SJCRH30 (cell line): ENCODE results near the gene PFKFB4. TPM values are rescaled to one million over a fixed set of nuclear protein-coding genes. Genes with fewer than 3 reads are reported as not detected.
A peak's percentile ranks its signal among the peaks of the same experiment; 100 is the strongest.

Source experiments
- DNase-seq, 2 experiments: peaks; one replicate each; pipeline ENCODE4 v3.0.0-alpha.2; 2015 to 2020
- H3K27ac ChIP-seq: fragments of 250-450 bp; sonication (Bioruptor Pico); 2 replicates; pipeline ENCODE4 v1.5.1; 2020; ENCODE audit warnings: mild to moderate bottlenecking, moderate library complexity
- H3K27me3 ChIP-seq: fragments of 250-450 bp; sonication (Bioruptor Pico); 2 replicates; pipeline ENCODE4 v1.5.1; 2020; ENCODE audit warnings: mild to moderate bottlenecking, moderate library complexity
- H3K36me3 ChIP-seq: fragments of 250-450 bp; sonication (Bioruptor Pico); 2 replicates; pipeline ENCODE4 v1.5.1; 2020; ENCODE audit warnings: mild to moderate bottlenecking, moderate library complexity
- H3K4me1 ChIP-seq: fragments of 250-450 bp; sonication (Bioruptor Pico); 2 replicates; pipeline ENCODE4 v1.5.1; 2020; ENCODE audit warnings: mild to moderate bottlenecking, moderate library complexity
- H3K4me3 ChIP-seq: fragments of 250-450 bp; sonication (Bioruptor Pico); 2 replicates; pipeline ENCODE4 v1.5.1; 2020; ENCODE audit warnings: mild to moderate bottlenecking, moderate library complexity
- H3K9me3 ChIP-seq: fragments of 250-450 bp; sonication (Bioruptor Pico); replicated peaks from 2 replicates; pipeline ENCODE4 v1.5.1; 2020; ENCODE audit warnings: mild to moderate bottlenecking, moderate library complexity
- total RNA-seq: library from RNA; depleted of rRNA; stranded (reverse); fragments of >200 nt; shearing (Covaris generic); gene quantifications from 2 replicates; pipeline ENCODE4 v1.2.3, GENCODE V29; 2014

PFKFB4 gene
- total RNA-seq, 1 experiment from 2014 or later: 8.3 TPM

DNA sequence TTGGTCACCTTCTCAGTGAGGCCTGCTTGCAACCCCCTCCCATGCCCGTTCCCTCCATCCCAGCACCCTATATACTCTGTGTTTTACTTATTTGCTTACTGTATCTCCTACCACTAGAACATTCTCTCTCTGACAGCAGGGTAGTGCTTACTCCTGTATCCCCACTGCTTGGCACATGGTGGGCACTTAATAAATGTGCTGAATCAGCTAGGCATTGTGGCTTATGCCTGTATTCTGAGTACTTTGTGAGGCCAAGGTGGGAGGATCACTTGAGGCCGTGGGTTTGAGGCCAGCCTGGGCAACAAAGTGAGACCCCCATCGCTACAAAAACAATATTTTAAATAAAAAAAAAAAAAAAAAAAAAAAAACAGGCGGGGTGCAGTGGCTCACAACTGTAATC lies 45.1 kb downstream of the PFKFB4 start:
- no peak overlapping the region for H3K4me3 ChIP-seq
- DNase-seq: no peak
- no peak overlapping the region for H3K27ac ChIP-seq
- H3K9me3 ChIP-seq: no peaks in the 10 kb centered on the region
- H3K4me1 ChIP-seq: peaks cover 4% of the 10 kb centered on the region; the same call in 1 of the 2 replicates
- no peaks in the 10 kb centered on the region for H3K36me3 ChIP-seq
- H3K27me3 ChIP-seq: no peaks in the 10 kb centered on the region

DNA sequence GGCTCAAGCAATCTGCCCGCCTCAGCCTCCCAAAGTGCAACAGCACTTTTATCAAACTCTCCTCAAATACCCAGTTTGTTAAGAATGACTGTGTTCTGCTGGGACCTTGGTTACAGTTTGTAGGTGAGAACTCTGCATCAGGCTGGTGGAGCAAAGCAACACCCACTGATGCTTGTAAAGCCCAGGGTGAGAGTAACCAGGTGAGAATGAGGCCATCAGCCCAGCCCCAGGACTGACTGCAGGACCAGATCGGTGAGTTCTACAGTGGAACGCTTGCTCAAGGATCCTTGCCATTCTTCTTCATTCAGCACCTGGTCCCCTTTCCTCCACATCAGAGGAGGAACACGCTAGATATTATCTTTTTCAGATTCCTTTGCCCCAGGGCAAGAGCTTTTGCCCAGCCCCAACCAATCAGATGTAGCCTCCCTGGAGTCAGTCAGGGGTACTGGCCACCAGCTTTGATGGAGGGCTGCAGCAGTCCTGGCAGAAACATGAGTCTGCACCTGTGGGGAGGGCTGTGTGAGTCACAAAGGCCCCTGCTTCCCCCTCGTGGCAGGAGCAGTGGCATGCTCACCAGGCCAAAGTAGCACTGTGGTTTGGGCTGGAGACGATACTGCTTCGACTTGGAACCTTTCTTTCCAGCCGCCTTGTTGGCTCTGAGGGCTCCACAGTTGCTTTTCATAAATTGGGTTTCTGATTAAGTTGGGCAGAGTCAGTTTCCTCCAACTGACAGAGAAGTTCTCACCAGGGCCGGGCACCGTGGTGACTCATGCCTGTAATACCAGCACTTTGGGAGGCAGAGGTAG lies 49.1 kb downstream of the PFKFB4 start:
- no peak overlapping the region for H3K4me3 ChIP-seq
- no peaks in the 10 kb centered on the region for H3K36me3 ChIP-seq
- H3K4me1 ChIP-seq: peaks cover 8% of the 10 kb centered on the region; the same call in 1 of the 2 replicates
- H3K27ac ChIP-seq: no peak overlapping the region
- peak; percentile 91 to 94 for DNase-seq
- H3K9me3 ChIP-seq: no peaks in the 10 kb centered on the region
- H3K27me3 ChIP-seq: no peaks in the 10 kb centered on the region

DNA sequence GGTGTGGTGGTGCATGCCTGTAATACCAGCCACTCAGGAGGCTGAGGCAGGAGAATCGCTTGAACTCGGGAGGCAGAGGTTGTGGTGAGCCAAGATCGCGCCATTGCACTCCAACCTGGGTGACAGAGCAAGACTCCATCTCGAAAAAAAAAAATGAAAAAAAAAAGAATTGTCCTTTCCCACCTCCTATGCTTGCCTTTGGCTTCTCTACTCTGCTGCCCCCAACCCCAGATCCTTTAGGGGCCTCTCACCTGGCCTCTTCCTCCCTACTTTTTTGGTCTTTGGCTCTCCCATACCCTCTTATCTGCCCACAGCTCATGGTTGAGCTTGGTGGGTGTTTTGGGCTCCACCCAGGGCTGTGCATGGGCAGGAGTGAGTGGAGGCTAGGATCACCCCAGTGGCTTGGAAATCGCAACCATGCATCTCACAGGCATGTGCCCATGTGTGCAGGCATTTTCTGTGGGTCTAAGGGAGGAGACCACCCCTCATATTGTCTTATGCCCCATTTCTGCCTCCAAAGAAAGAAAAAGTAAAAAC lies 50.6 kb downstream of the PFKFB4 start:
- no peak overlapping the region for H3K27ac ChIP-seq
- no peak overlapping the region for H3K4me3 ChIP-seq
- no peaks in the 10 kb centered on the region for H3K9me3 ChIP-seq
- no peaks in the 10 kb centered on the region for H3K27me3 ChIP-seq
- no peaks in the 10 kb centered on the region for H3K36me3 ChIP-seq
- peaks cover 8% of the 10 kb centered on the region; the same call in 1 of the 2 replicates for H3K4me1 ChIP-seq
- DNase-seq: no peak

GRCh38 chr3:48505146-48505545 lies 51.5 kb downstream of the PFKFB4 start:
- no peaks in the 10 kb centered on the region for H3K27me3 ChIP-seq
- H3K4me3 ChIP-seq: no peak overlapping the region
- no peak for DNase-seq
- H3K9me3 ChIP-seq: no peaks in the 10 kb centered on the region
- H3K36me3 ChIP-seq: no peaks in the 10 kb centered on the region
- H3K27ac ChIP-seq: no peak overlapping the region
- peaks cover 8% of the 10 kb centered on the region; the same call in 1 of the 2 replicates for H3K4me1 ChIP-seq

DNA sequence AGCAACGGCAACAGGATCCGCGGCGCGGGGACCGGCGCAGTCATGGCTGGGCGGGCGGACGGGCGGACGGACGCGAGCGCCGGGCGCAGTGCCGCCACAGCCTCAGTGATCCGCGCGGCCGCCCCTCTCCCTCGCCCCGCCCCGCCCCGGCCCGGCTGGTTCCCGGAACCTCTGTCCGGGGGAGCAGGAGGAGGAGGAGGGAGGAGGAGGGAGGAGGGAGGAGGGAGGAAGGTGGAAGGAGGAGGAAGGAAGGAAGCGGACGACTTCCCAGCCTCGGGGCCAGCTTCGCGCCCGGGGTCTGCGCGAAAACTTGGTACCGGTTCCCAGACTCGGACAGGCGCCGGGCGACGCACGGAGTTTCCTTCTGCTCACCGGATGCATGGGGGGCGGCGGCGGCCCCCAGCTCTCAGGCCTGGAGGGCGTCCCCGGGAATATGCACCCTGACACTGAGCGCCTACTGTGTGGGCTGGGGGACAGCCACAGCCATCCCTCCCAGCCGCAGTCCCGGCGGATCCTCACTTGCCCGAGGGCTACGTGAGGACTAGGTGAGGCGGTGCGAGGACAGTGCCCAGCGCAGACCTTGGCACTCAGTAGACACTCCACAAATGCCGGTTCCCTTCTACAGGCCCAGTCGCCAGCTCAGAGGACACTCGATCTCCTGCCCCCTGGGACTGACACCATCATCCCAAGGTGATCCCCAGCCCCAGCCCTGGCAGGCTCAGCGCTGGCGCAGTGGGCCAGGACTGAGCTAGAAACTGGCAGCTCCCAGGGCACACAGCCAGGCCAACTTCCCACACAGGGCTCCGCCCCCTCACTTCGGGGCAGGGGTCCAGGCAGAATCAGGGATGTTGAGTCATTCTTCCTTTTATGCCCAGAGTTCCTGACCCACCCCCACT lies 52.3 kb downstream of the PFKFB4 start, which contains the start of gene SHISA5:
TSS of gene SHISA5 (minus strand) at position 124 of the 896 bp plus-strand sequence. CDS start at position 44, 80 bp downstream.
- H3K4me1 ChIP-seq: peaks cover 8% of the 10 kb centered on the region; the same call in 1 of the 2 replicates
- H3K27me3 ChIP-seq: no peaks in the 10 kb centered on the region
- DNase-seq: peak; percentile 50 to 52
- H3K4me3 ChIP-seq: peak within 1 kb of the TSS; percentile 64
- H3K27ac ChIP-seq: 0 out of 2 replicates have a peak within 1 kb of the TSS, but pooled peaks have one; percentile 3
- no peaks in the 10 kb centered on the region for H3K9me3 ChIP-seq
- no peaks in the 10 kb centered on the region for H3K36me3 ChIP-seq

GRCh38 chr3:48503401-48504050 lies 53.1 kb downstream of the PFKFB4 start:
- H3K27ac ChIP-seq: 0 out of 2 replicates have a peak overlapping the region, but pooled peaks have one; percentile 3
- no peaks in the 10 kb centered on the region for H3K9me3 ChIP-seq
- no peaks in the 10 kb centered on the region for H3K36me3 ChIP-seq
- peak overlapping the region; percentile 64 for H3K4me3 ChIP-seq
- DNase-seq: peak; percentile 36 to 39
- peaks cover 8% of the 10 kb centered on the region; the same call in 1 of the 2 replicates for H3K4me1 ChIP-seq
- H3K27me3 ChIP-seq: no peaks in the 10 kb centered on the region

- no peak overlapping the region for H3K27ac ChIP-seq
- no peaks in the 10 kb centered on the region for H3K27me3 ChIP-seq
- H3K4me3 ChIP-seq: no peak overlapping the region
- no peak for DNase-seq
- H3K9me3 ChIP-seq: no peaks in the 10 kb centered on the region; the same call in 1 of the 2 replicates
- H3K36me3 ChIP-seq: no peaks in the 10 kb centered on the region
- H3K4me1 ChIP-seq: peaks cover 8% of the 10 kb centered on the region; the same call in 1 of the 2 replicates
Observed at GRCh38 chr3:48502728-48503168, 53.9 kb downstream of the PFKFB4 start.

- no peak for DNase-seq
- Histone ChIP-seq H3K4me3 (no peak overlapping the region), H3K27me3 (no peaks in the 10 kb centered on the region), H3K4me1 (peaks cover 5% of the 10 kb centered on the region; the same call in 1 of the 2 replicates), H3K36me3 (no peaks in the 10 kb centered on the region), H3K9me3 (no peaks in the 10 kb centered on the region; the same call in 1 of the 2 replicates), H3K27ac (no peak overlapping the region)
Observed at GRCh38 chr3:48502121-48502520, 54.5 kb downstream of the PFKFB4 start.

GRCh38 chr3:48501196-48501595 lies 55.4 kb downstream of the PFKFB4 start:
- Histone ChIP-seq H3K4me1 (0 out of 2 replicates have a peak, but pooled peaks cover 4% of the 10 kb centered on the region), H3K27me3 (no peaks in the 10 kb centered on the region), H3K4me3 (no peak overlapping the region), H3K9me3 (no peaks in the 10 kb centered on the region; the same call in 1 of the 2 replicates), H3K27ac (no peak overlapping the region), H3K36me3 (no peaks in the 10 kb centered on the region)
- no peak for DNase-seq

- DNase-seq: no peak
- Histone ChIP-seq H3K9me3 (no peaks in the 10 kb centered on the region; the same call in 1 of the 2 replicates), H3K27ac (no peak overlapping the region), H3K27me3 (no peaks in the 10 kb centered on the region), H3K4me3 (no peak overlapping the region), H3K4me1 (0 out of 2 replicates have a peak, but pooled peaks cover 4% of the 10 kb centered on the region), H3K36me3 (no peaks in the 10 kb centered on the region)
Observed at GRCh38 chr3:48500656-48501055, 55.9 kb downstream of the PFKFB4 start.

GRCh38 chr3:48493203-48493501 lies 63.5 kb downstream of the PFKFB4 start:
- Histone ChIP-seq H3K9me3 (no peaks in the 10 kb centered on the region; the same call in 1 of the 2 replicates), H3K27ac (peak overlapping the region; percentile 96), H3K4me1 (peaks cover 15% of the 10 kb centered on the region), H3K27me3 (no peaks in the 10 kb centered on the region), H3K36me3 (no peaks in the 10 kb centered on the region), H3K4me3 (no peak overlapping the region)
- DNase-seq: peak; percentile 76 to 81

DNA sequence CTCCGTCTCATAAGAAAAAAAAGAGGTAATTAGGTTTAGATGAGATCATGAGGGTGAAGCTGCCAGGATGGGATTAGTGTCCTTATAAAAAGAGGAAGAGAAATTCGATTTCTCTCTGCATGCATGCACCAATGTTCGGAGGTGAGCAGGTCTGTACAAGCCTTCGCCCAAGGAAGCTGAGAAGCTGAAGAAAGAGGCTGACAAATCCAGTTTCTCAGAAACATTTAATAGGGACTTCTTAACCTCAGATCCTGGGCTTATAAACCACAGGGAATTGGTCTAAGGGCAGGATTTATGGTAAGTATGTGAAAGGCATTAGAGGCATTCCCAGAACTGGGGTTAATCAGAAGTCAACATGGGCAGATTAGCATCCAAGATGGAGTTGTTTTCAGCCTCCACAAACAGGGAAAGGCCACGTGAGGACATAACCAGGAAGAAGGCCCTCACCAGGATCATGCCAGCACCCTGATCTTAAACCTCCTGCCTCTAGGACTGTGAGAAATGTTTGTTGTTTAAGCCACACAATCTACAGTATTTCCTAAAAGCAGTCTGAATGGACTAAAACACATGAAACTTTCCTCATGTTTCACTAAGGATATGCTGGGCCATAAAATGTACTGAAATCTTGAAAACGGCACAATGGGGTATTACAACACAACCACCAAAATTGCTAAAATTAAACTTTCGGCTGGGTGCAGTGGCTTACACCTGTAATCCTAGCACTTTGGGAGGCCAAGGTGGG lies 64.0 kb downstream of the PFKFB4 start:
- Histone ChIP-seq H3K4me3 (peak overlapping the region; percentile 51), H3K36me3 (no peaks in the 10 kb centered on the region), H3K27me3 (no peaks in the 10 kb centered on the region), H3K9me3 (no peaks in the 10 kb centered on the region), H3K4me1 (peaks cover 15% of the 10 kb centered on the region), H3K27ac (peak overlapping the region; percentile 96)
- DNase-seq: peak; percentile 66 to 83

GRCh38 chr3:48486952-48487351 lies 69.7 kb downstream of the PFKFB4 start:
- no peak for DNase-seq
- Histone ChIP-seq H3K9me3 (no peaks in the 10 kb centered on the region), H3K27me3 (no peaks in the 10 kb centered on the region), H3K4me3 (no peak overlapping the region), H3K27ac (no peak overlapping the region), H3K36me3 (no peaks in the 10 kb centered on the region), H3K4me1 (peaks cover 5% of the 10 kb centered on the region; the same call in 1 of the 2 replicates)
